Kidney capillary endothelial cell (primary cell): Measurements from ENCODE around the gene RSPH3.
A peak's percentile ranks its signal among the peaks of the same experiment; 100 is the strongest.
"Not testable (repeated sequence)": the region's sequence is repeated elsewhere in the genome, so short reads cannot be mapped to it uniquely, and the experiment has no call there.

Experiments
- DNase-seq: peaks from one replicate; pipeline ENCODE4 v3.0.0-alpha.2; 2018; ENCODE audit warnings: low spot score

The RSPH3 gene

DNA sequence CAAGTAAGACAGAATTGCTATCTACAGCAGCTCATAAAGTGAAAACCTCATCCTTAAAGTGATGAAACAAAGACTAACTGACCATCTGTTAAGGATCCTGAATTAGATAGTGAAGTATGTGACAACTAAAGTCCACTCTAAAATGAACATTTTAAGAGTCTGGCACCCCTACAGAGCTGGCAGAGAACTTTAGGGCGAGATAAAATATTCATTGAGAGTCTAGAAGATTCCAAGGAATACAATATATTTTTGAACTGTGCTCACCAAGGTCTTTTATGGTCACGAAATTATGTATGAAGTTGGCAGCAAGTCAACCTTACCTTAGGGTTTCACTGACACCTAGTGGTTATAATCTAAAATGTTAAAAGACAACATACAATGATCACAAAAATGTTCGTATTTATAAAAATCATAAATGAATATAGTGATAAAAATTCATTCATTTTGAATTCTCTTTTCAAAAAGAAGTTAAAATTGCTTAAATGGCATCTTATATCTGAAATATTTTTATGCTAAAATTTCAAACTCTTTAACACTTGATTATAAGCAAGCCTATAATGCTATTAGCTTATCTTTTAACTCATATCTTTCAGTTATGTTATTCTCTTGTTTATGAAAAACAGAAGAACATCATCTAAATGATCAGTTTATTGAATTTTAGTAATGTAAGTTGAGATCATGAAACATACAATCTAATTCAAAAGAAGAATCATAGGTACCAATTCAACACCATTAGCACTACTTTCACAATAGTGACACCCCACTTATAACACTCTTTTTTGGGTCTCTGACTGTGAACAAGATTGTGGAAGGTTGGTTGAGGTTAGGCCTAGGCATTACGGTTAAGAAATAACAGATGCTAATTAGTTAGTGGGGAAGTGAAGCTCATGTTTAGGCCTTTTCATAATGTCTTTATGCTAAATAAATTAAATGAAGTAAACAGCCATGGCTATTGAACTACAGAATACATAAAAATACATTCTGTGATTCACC lies 27.5 kb downstream of the RSPH3 start:
- DNase-seq: peak; percentile 61

- DNase-seq: no peak
Observed at GRCh38 chr6:158970640-158971275, 29.2 kb downstream of the RSPH3 start.

DNA sequence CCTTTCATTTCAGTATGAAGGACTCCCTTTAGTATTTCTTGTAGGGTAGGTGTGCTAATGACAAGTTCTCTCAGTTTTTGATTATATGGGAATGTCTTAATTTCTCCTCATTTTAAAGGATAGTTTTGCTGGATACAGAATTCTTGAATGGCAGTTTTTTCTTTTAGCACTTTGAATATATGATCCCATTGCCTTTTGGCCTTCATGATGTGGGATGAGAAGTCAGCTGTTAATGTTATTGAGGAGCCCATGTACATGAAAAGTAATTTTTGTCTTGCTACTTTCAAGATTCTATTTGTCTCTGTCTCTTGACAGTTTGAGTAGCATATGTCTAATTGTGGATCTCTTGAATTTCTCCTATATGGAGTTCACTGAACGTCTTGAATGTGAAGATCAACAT lies 30.9 kb downstream of the RSPH3 start:
- DNase-seq: no peak

GRCh38 chr6:158963020-158963808 lies 36.8 kb downstream of the RSPH3 start:
- DNase-seq: no peak

DNA sequence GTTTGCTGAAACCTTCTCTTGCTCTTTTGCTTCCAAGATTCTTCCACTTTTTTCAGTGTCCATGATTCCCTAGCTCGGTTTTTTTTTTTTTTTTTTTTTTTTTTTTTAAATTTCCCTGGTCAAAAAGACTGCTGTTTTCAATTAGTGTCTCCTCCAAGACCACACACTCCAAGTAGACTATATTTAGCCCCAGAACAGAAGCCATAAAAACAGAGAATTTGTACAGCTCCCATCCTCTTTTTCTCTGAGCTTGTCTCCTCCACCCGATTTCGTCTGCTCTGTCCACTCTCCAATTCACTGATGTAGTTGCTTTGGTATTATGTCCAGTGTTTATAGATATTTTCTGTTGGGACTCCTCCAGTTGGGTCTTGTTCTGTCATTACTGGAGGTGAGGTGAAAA lies 37.6 kb downstream of the RSPH3 start:
- no peak for DNase-seq

- no peak for DNase-seq
Observed at GRCh38 chr6:158960026-158960425, 40.0 kb downstream of the RSPH3 start.

DNA sequence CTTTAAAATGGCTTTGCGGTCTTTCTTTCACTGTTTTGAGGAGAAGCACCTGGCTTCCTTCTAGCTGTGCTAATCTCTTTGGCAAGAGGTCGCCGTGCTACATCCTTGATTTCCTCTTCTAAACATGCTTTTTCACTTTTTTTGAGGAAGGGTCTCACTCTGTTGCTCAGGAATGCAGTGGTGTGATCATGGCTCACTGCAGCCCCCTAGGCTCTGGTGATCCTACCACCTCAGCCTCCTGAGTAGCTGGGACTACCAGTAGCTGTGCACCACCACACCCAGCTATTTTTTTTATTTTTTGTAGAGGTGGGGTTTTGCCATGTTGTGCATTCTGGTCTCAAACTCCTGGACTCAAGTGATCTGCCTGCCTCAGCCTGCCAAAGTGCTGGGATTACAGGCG lies 40.5 kb downstream of the RSPH3 start:
- DNase-seq: no peak

- DNase-seq: no peak
Observed at GRCh38 chr6:158958504-158959386, 41.3 kb downstream of the RSPH3 start.

GRCh38 chr6:158955255-158955654 lies 44.7 kb downstream of the RSPH3 start:
- DNase-seq: no peak

GRCh38 chr6:158954753-158955152 lies 45.2 kb downstream of the RSPH3 start:
- DNase-seq: no peak

DNA sequence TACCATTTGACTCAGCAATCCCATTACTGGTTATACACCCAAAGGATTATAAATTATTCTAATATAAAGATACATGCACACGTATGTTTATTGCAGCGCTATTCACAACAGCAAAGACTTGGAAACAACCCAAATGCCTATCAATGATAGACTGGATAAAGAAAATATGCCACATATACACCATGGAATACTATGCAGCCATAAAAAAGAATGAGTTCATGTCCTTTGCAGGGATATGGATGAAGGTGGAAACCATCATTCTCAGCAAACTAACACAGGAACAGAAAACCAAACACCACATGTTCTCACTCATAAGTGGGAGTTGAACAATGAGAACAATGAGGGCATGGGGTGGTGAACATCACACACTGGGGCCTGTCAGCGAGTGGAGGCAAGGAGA lies 48.0 kb downstream of the RSPH3 start:
- not testable (repeated sequence) for DNase-seq

- DNase-seq: not testable (repeated sequence)
Observed at GRCh38 chr6:158951565-158951964, 48.4 kb downstream of the RSPH3 start.

DNA sequence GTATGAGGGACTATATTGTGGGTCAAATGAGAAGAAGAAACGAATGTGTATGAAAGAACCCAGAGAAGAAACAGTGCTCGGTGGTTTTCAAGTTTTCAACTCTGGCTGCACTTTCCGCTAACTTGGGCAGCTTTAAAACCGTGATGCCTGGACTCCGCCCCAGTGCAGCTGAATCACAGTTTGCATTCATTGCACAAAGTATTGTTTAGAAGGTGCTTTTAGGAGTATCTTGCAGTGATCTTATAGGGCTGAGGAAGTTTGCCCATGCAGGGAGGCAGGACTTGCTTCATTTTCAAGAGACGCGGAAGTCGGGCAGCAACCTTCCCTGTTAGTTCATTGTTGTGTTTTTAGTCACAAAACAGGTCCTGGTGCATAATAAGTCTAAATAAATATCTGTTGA lies 52.7 kb downstream of the RSPH3 start:
- no peak for DNase-seq

DNA sequence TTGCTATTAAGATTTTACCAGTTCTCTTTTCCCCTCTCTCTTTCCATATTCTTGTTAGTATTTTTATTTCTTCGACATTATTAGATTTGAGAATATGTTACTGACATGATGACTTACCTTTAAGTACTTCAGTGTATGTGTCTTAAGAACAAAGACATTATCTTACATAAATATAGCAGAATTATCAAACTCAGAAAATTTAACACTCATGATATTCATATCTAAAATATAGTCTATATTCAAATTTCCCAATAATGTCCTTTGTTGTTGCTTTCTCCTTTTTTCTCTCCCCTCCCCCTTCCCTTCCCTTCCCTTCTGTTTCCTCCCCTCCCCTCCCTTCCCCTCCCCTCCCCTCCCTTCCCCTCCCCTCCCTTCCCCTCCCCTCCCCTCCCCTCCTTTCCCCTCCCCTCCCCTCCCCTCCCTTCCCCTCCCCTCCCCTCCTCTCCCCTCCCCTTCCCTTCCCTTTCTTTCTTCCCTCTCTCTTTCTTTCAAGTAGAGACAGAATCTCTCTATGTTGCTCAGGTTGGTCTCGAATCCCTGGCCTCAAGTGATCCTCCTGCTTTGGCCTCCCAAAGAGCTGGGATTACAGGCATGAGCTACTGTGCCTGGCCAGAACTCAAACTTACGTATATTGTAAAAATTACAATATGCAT lies 56.5 kb downstream of the RSPH3 start:
- DNase-seq: no peak

GRCh38 chr6:158942349-158942748 lies 57.7 kb downstream of the RSPH3 start:
- no peak for DNase-seq

- DNase-seq: no peak
Observed at GRCh38 chr6:158941246-158941645, 58.8 kb downstream of the RSPH3 start.

- no peak for DNase-seq
Observed at GRCh38 chr6:158939255-158940159, 60.5 kb downstream of the RSPH3 start.

- no peak for DNase-seq
Observed at GRCh38 chr6:158938811-158939254, 61.2 kb downstream of the RSPH3 start.

- DNase-seq: no peak
Observed at GRCh38 chr6:158938220-158938619, 61.8 kb downstream of the RSPH3 start.

DNA sequence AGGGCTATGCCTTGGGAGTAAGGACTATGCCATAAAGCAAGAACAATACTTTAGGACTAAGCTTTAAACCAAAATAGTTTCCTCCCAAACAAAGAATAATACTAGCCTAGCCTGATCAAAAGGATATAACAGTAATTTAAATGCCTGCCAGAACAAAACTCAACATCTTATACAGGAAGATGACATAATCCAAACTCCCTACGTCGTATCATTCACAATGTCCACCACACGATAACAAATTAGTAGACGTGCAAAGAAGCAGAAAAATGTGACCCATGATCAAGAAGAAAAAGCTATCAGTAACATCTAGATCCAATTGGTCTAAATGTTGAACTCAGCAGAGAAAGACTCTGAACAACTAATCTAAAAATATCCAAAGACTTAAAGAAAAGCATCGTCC lies 65.8 kb downstream of the RSPH3 start:
- DNase-seq: no peak
